ENCODE results near the gene OLFML1.
"Not testable (repeated sequence)": the region's sequence is repeated elsewhere in the genome, so short reads cannot be mapped to it uniquely, and the experiment has no call there.

OLFML1 gene

GRCh38 chr11:7513234-7514098 lies 28.2 kb downstream of the OLFML1 start, which contains the start of gene PPFIBP2:
PPFIBP2 (plus strand) TSS chr11:7513999; CDS start chr11:7549476, 35,477 bp downstream.
- peak; percentile 78 for DNase-seq

GRCh38 chr11:7514099-7514591 lies 28.8 kb downstream of the OLFML1 start:
- DNase-seq, result no peak

- no peak for DNase-seq
These were observed 30.2 kb downstream of the OLFML1 start for GRCh38 chr11:7515447-7515886.

- no peak for DNase-seq
These were observed 31.2 kb downstream of the OLFML1 start for GRCh38 chr11:7516475-7516874.

GRCh38 chr11:7517743-7518142 lies 32.4 kb downstream of the OLFML1 start:
- DNase-seq, result not testable (repeated sequence)

GRCh38 chr11:7518811-7519562 lies 33.7 kb downstream of the OLFML1 start:
- no peak for DNase-seq

GRCh38 chr11:7520011-7520942 lies 35.0 kb downstream of the OLFML1 start:
- no peak for DNase-seq

- no peak for DNase-seq
These were observed 35.7 kb downstream of the OLFML1 start for GRCh38 chr11:7520981-7521487.

- no peak for DNase-seq
These were observed 36.8 kb downstream of the OLFML1 start for GRCh38 chr11:7522121-7522520.

GRCh38 chr11:7522546-7522945 lies 37.2 kb downstream of the OLFML1 start:
- DNase-seq, result no peak

- no peak for DNase-seq
These were observed 38.3 kb downstream of the OLFML1 start for GRCh38 chr11:7523416-7524210.

- DNase-seq, result no peak
These were observed 39.3 kb downstream of the OLFML1 start for GRCh38 chr11:7524462-7525235.

GRCh38 chr11:7525424-7525823 lies 40.1 kb downstream of the OLFML1 start:
- DNase-seq, result no peak

GRCh38 chr11:7527029-7527428 lies 41.7 kb downstream of the OLFML1 start:
- DNase-seq, result no peak

GRCh38 chr11:7528514-7529049 lies 43.3 kb downstream of the OLFML1 start:
- no peak for DNase-seq

GRCh38 chr11:7530013-7530640 lies 44.8 kb downstream of the OLFML1 start:
- DNase-seq, result no peak

GRCh38 chr11:7531011-7531410 lies 45.7 kb downstream of the OLFML1 start:
- no peak for DNase-seq

GRCh38 chr11:7532405-7533145 lies 47.3 kb downstream of the OLFML1 start:
- no peak for DNase-seq
